Measurements from ENCODE around the gene PIGP. TPM values are rescaled to one million over a fixed set of nuclear protein-coding genes. Genes with fewer than 3 reads are reported as not detected.
"Not testable (repeated sequence)": the region's sequence is repeated elsewhere in the genome, so short reads cannot be mapped to it uniquely, and the experiment has no call there.

The PIGP gene
- total RNA-seq, 1 donor from 2014 or later, result 36.3 TPM

- intact Hi-C loops (cut with DNase I); DNase-seq (ENCODE audit: low spot score): not testable (repeated sequence)
Observed at GRCh38 chr21:37049741-37050140, 23.1 kb downstream of the PIGP start.

GRCh38 chr21:37047079-37047478 lies 25.8 kb downstream of the PIGP start:
- DNase-seq (ENCODE audit: low spot score), result no peak
- intact Hi-C loops (cut with DNase I), result no loop called here

GRCh38 chr21:37045556-37045955 lies 27.3 kb downstream of the PIGP start:
- DNase-seq (ENCODE audit: low spot score), result no peak
- intact Hi-C loops (cut with DNase I), result no loop called here

- DNase-seq (ENCODE audit: low spot score), result no peak
- intact Hi-C loops (cut with DNase I), result no loop called here
Observed at GRCh38 chr21:37045149-37045548, 27.7 kb downstream of the PIGP start.

GRCh38 chr21:37044643-37045042 lies 28.2 kb downstream of the PIGP start:
- intact Hi-C loops (cut with DNase I), result no loop called here
- DNase-seq (ENCODE audit: low spot score), result no peak

- intact Hi-C loops (cut with DNase I), result no loop called here
- DNase-seq (ENCODE audit: low spot score), result no peak
Observed at GRCh38 chr21:37043818-37044217, 29.1 kb downstream of the PIGP start.

GRCh38 chr21:37041706-37042271 lies 31.1 kb downstream of the PIGP start:
- DNase-seq (ENCODE audit: low spot score), result no peak
- intact Hi-C loops (cut with DNase I), result no loop called here

GRCh38 chr21:37040212-37040611 lies 32.7 kb downstream of the PIGP start:
- no peak for DNase-seq (ENCODE audit: low spot score)
- intact Hi-C loops (cut with DNase I), result no loop called here

GRCh38 chr21:37039411-37040075 lies 33.3 kb downstream of the PIGP start:
- DNase-seq (ENCODE audit: low spot score), result no peak
- intact Hi-C loops (cut with DNase I), result no loop called here

GRCh38 chr21:37036177-37036576 lies 36.7 kb downstream of the PIGP start:
- no peak for DNase-seq (ENCODE audit: low spot score)
- intact Hi-C loops (cut with DNase I), result no loop called here

GRCh38 chr21:37034394-37034793 lies 38.5 kb downstream of the PIGP start:
- DNase-seq (ENCODE audit: low spot score); intact Hi-C loops (cut with DNase I): not testable (repeated sequence)

GRCh38 chr21:37032877-37033471 lies 39.9 kb downstream of the PIGP start:
- intact Hi-C loops (cut with DNase I), result no loop called here
- DNase-seq (ENCODE audit: low spot score), result no peak

GRCh38 chr21:37032293-37032692 lies 40.6 kb downstream of the PIGP start:
- intact Hi-C loops (cut with DNase I), result no loop called here
- no peak for DNase-seq (ENCODE audit: low spot score)

- intact Hi-C loops (cut with DNase I), result no loop called here
- DNase-seq (ENCODE audit: low spot score), result no peak
Observed at GRCh38 chr21:37030864-37031263, 42.0 kb downstream of the PIGP start.

- DNase-seq (ENCODE audit: low spot score), result peak; percentile 36
- intact Hi-C loops (cut with DNase I), result no loop called here
Observed at GRCh38 chr21:37028570-37028969, 44.3 kb downstream of the PIGP start.

GRCh38 chr21:37026499-37026898 lies 46.4 kb downstream of the PIGP start:
- no peak for DNase-seq (ENCODE audit: low spot score)
- intact Hi-C loops (cut with DNase I), result no loop called here

- intact Hi-C loops (cut with DNase I), result no loop called here
- peak; percentile 66 for DNase-seq (ENCODE audit: low spot score)
Observed at GRCh38 chr21:37017951-37018679, 54.8 kb downstream of the PIGP start.

All from cardiac septum (tissue), 1 donor.